H1 (cell line): ENCODE data around the gene BCL3. TPM values are rescaled to one million over a fixed set of nuclear protein-coding genes. Genes with fewer than 3 reads are reported as not detected.

Source experiments
- CTCF ChIA-PET: fragments of 300-600 bp; sonication (Branson Sonifier 250); formaldehyde crosslinking; loops from one replicate; lab custom pipeline; 2021; ENCODE audit not compliant: partially characterized antibody; lab: Charles Lee
- POLR2A ChIA-PET: fragments of 300-600 bp; sonication (Branson Sonifier 250); formaldehyde crosslinking; loops from one replicate; lab custom pipeline; 2021; ENCODE audit warnings: inconsistent platforms; ENCODE audit not compliant: partially characterized antibody; lab: Charles Lee
- DNase-seq, 2 experiments: peaks; one replicate each; pipeline versions ENCODE4 v3.0.0 to v3.0.0-alpha.2; 2010 to 2022; ENCODE audit warnings: low spot score in 2 of 2, low read depth in 1 of 2, mixed read lengths in 1 of 2
- FAIRE-seq: peaks from 2 replicates; lab custom pipeline; 2011; peaks lifted over from hg19 to GRCh38; lab: Jason Lieb, UNC
- H2AFZ ChIP-seq: 2 replicates; pipeline ENCODE4 v1.8.1; 2012; ENCODE audit warnings: low read length, inconsistent platforms
- H2AK5ac ChIP-seq: 2 replicates; pipeline ENCODE4 v1.6.1; 2013; ENCODE audit warnings: low read depth, low read length
- H2BK120ac ChIP-seq: replicated peaks from 2 replicates; pipeline ENCODE3; 2013; ENCODE audit warnings: low read depth, low read length, inconsistent platforms
- H2BK12ac ChIP-seq: 2 replicates; pipeline ENCODE4 v1.6.1; 2013; ENCODE audit warnings: low read depth, low read length
- H2BK15ac ChIP-seq: 2 replicates; pipeline ENCODE4 v1.6.1; 2013; ENCODE audit warnings: low read length
- H2BK20ac ChIP-seq: 2 replicates; pipeline ENCODE4 v1.6.1; 2013; ENCODE audit warnings: low read length
- H2BK5ac ChIP-seq: 2 replicates; pipeline ENCODE4 v1.6.1; 2013; ENCODE audit warnings: low read depth, low read length
- H3K14ac ChIP-seq: 2 replicates; pipeline ENCODE4 v1.6.1; 2013; ENCODE audit warnings: inconsistent platforms; ENCODE audit not compliant: insufficient read length
- H3K18ac ChIP-seq: 2 replicates; pipeline ENCODE4 v1.6.1; 2013; ENCODE audit warnings: low read length; ENCODE audit errors: extremely low read depth
- H3K23ac ChIP-seq: 2 replicates; pipeline ENCODE4 v1.6.1; 2013; ENCODE audit warnings: inconsistent platforms; ENCODE audit not compliant: insufficient read length
- H3K23me2 ChIP-seq: 2 replicates; pipeline ENCODE4 v1.6.1; 2013; ENCODE audit warnings: low read depth, low read length
- H3K27ac ChIP-seq: 2 replicates; pipeline ENCODE4 v1.6.1; 2011; ENCODE audit warnings: low read depth, low read length, inconsistent platforms
- H3K27me3 ChIP-seq, 4 experiments: replicated peaks in 1 of 4; 1 replicate in 1 of 4; 2 replicates in 3 of 4; pipeline versions ENCODE4 v1.6.1 to v1.8.1; 2011 to 2013; ENCODE audit warnings: low read length in 3 of 4, mild to moderate bottlenecking in 3 of 4, inconsistent platforms in 2 of 4, mixed read lengths in 2 of 4, moderate library complexity in 1 of 4; ENCODE audit not compliant: control insufficient read depth in 3 of 4, insufficient read depth in 3 of 4; ENCODE audit errors: extremely low read depth in 1 of 4
- H3K36me3 ChIP-seq, 4 experiments: 2 replicates each; pipeline versions ENCODE4 v1.6.1 to v1.8.1; 2011 to 2013; ENCODE audit warnings: mild to moderate bottlenecking in 4 of 4, low read length in 3 of 4, moderate library complexity in 2 of 4, control low read depth in 1 of 4, inconsistent platforms in 1 of 4; ENCODE audit not compliant: insufficient read depth in 4 of 4, control insufficient read depth in 2 of 4
- H3K4ac ChIP-seq: replicated peaks from 2 replicates; pipeline ENCODE3; 2013; ENCODE audit warnings: low read length, low read depth, mixed read lengths, inconsistent platforms; ENCODE audit not compliant: insufficient read length
- H3K4me1 ChIP-seq, 4 experiments: replicated peaks in 1 of 4; 1 replicate in 1 of 4; 2 replicates in 3 of 4; pipeline versions ENCODE4 v1.6.1 to v1.8.1; 2011 to 2013; ENCODE audit warnings: low read length in 3 of 4, inconsistent platforms in 2 of 4, mixed read lengths in 1 of 4; ENCODE audit not compliant: insufficient read depth in 4 of 4, control insufficient read depth in 3 of 4
- H3K4me2 ChIP-seq, 2 experiments: 2 replicates each; pipeline versions ENCODE4 v1.6.1 to v1.8.1; 2011 to 2013; ENCODE audit warnings: low read depth in 2 of 2, low read length in 2 of 2, control low read depth in 1 of 2, inconsistent platforms in 1 of 2, mild to moderate bottlenecking in 1 of 2; ENCODE audit not compliant: insufficient read depth in 1 of 2
- H3K4me3 ChIP-seq, 4 experiments: fragments of 200-600, 300-600 bp in 1 of 4; sonication (generic), shearing (Covaris generic), sonication (Bioruptor Twin) in 1 of 4; 2 replicates each; pipeline versions ENCODE4 v1.5.1 to v1.8.1; 2011 to 2016; ENCODE audit warnings: low read length in 4 of 4, low read depth in 3 of 4, control low read depth in 2 of 4, inconsistent platforms in 2 of 4, mild to moderate bottlenecking in 2 of 4, mixed read lengths in 1 of 4, moderate library complexity in 1 of 4; ENCODE audit not compliant: insufficient read depth in 2 of 4; ENCODE audit errors: extremely low read depth in 1 of 4
- H3K56ac ChIP-seq: replicated peaks from 2 replicates; pipeline ENCODE3; 2013; ENCODE audit warnings: low read depth, mild to moderate bottlenecking, mixed read lengths, low read length, inconsistent platforms; ENCODE audit not compliant: insufficient read length
- H3K79me1 ChIP-seq: 2 replicates; pipeline ENCODE4 v1.6.1; 2013; ENCODE audit warnings: low read depth, low read length, control low read depth
- H3K79me2 ChIP-seq, 2 experiments: 2 replicates each; pipeline versions ENCODE4 v1.6.1 to v1.8.1; 2012 to 2013; ENCODE audit warnings: low read length in 2 of 2, mild to moderate bottlenecking in 2 of 2, inconsistent platforms in 1 of 2; ENCODE audit not compliant: insufficient read depth in 2 of 2, control insufficient read depth in 1 of 2
- H3K9ac ChIP-seq, 4 experiments: replicated peaks in 1 of 4; 1 replicate in 1 of 4; 2 replicates in 3 of 4; pipeline versions ENCODE4 v1.6.1 to v1.8.1; 2011 to 2013; ENCODE audit warnings: low read depth in 3 of 4, low read length in 3 of 4, control low read depth in 2 of 4, mild to moderate bottlenecking in 2 of 4, moderate library complexity in 2 of 4, inconsistent platforms in 1 of 4; ENCODE audit errors: extremely low read depth in 1 of 4
- H3K9me3 ChIP-seq, 2 experiments: 2 replicates each; pipeline versions ENCODE4 v1.6.1 to v1.8.1; 2012 to 2013; ENCODE audit warnings: mild to moderate bottlenecking in 2 of 2, moderate library complexity in 2 of 2, control low read depth in 1 of 2, inconsistent platforms in 1 of 2, low read depth in 1 of 2, low read length in 1 of 2, mixed read lengths in 1 of 2; ENCODE audit not compliant: insufficient read depth in 2 of 2
- H4K20me1 ChIP-seq, 2 experiments: replicated peaks in 1 of 2; 2 replicates each; pipeline versions ENCODE3 to v1.8.1; 2011 to 2013; ENCODE audit warnings: inconsistent platforms in 2 of 2, low read length in 2 of 2, mild to moderate bottlenecking in 1 of 2; ENCODE audit not compliant: insufficient read depth in 2 of 2, control insufficient read depth in 1 of 2
- H4K5ac ChIP-seq: 2 replicates; pipeline ENCODE4 v1.6.1; 2013; ENCODE audit warnings: low read length, low read depth, mixed read lengths, inconsistent platforms; ENCODE audit not compliant: insufficient read length
- H4K8ac ChIP-seq: 2 replicates; pipeline ENCODE4 v1.8.0; 2013; ENCODE audit warnings: mild to moderate bottlenecking, moderate library complexity, low read length, inconsistent platforms; ENCODE audit not compliant: insufficient read depth; ENCODE audit errors: extremely low read depth
- H4K91ac ChIP-seq: replicated peaks from 2 replicates; pipeline ENCODE3; 2013; ENCODE audit warnings: low read length, mixed read lengths, inconsistent platforms; ENCODE audit not compliant: insufficient read length
- ASH2L ChIP-seq: fragments of 200-600, 300-600 bp; sonication (generic); IDR thresholded peaks from one replicate; pipeline ENCODE4 v1.7.1; 2017; ENCODE audit warnings: low read length
- EP300 ChIP-seq, 2 experiments: IDR thresholded peaks; 1 replicate in 1 of 2; 2 replicates in 1 of 2; pipeline ENCODE4 v1.6.1; 2011 to 2012; ENCODE audit warnings: low read depth in 2 of 2, low read length in 2 of 2, mild to moderate bottlenecking in 2 of 2, borderline replicate concordance in 1 of 2, inconsistent platforms in 1 of 2, moderate library complexity in 1 of 2
- KDM4A ChIP-seq: IDR thresholded peaks from one replicate; pipeline ENCODE4 v1.7.1; 2012; ENCODE audit warnings: low read depth, mild to moderate bottlenecking, moderate library complexity, low read length, inconsistent platforms; ENCODE audit not compliant: severe bottlenecking
- KDM5A ChIP-seq: fragments of 200-600 bp; IDR thresholded peaks from 2 replicates; pipeline ENCODE4 v1.7.1; 2012; ENCODE audit warnings: mild to moderate bottlenecking, low read length, inconsistent platforms, mixed read lengths
- NRF1 ChIP-seq: IDR thresholded peaks from 2 replicates; pipeline ENCODE4 v1.6.1; 2011; ENCODE audit warnings: mild to moderate bottlenecking, low read depth, low read length, improper control_type of control experiment
- RFX5 ChIP-seq: IDR thresholded peaks from 2 replicates; pipeline ENCODE4 v1.6.1; 2011; ENCODE audit warnings: low read depth, low read length, improper control_type of control experiment, borderline replicate concordance
- SP4 ChIP-seq: IDR thresholded peaks from 2 replicates; pipeline ENCODE4 v1.6.1; 2012; ENCODE audit warnings: low read length, inconsistent platforms
- SUZ12 ChIP-seq: fragments of 200-600 bp; sonication (generic); IDR thresholded peaks from 2 replicates; pipeline ENCODE4 v1.6.1; 2012; ENCODE audit warnings: mild to moderate bottlenecking, inconsistent platforms, low read length, moderate library complexity, mixed read lengths
- ZNF274 ChIP-seq: IDR thresholded peaks from 2 replicates; pipeline ENCODE4 v1.7.0; 2012; ENCODE audit warnings: low read length, borderline replicate concordance; ENCODE audit errors: extremely low read depth
- WGBS, 2 experiments: shearing (Covaris generic) in 1 of 2; methylation state at CpG; one replicate each; pipeline versions ENCODE4 v1.1.6 to v1.1.7; 2013 to 2015; ENCODE audit warnings: low lambda C conversion rate in 2 of 2, mixed read lengths in 2 of 2, inconsistent platforms in 1 of 2, low coverage in 1 of 2, missing lambda C conversion rate in 1 of 2; ENCODE audit not compliant: insufficient replicate concordance in 2 of 2, insufficient coverage in 1 of 2, insufficient read length in 1 of 2; ENCODE audit errors: extremely low coverage in 1 of 2, missing lambda C conversion rate in 1 of 2; 5-methylcytosine and 5-hydroxymethylcytosine counted together
- polyA plus RNA-seq, 7 experiments: library from polyadenylated mRNA; depleted of rRNA in 3 of 7; stranded (reverse) in 5 of 7; unstranded in 2 of 7; fragments of >200 nt in 5 of 7; fragments of 200-250 nt in 2 of 7; gene quantifications; 1 replicate in 5 of 7; 2 replicates in 1 of 7; 4 replicates in 1 of 7; pipeline versions ENCODE4 v1.2.1 to v1.2.3, GENCODE V29; 2011 to 2013; ENCODE audit warnings: missing spikeins in 2 of 7, mixed read lengths in 2 of 7
- total RNA-seq: library from RNA; stranded (reverse); fragmentation: NEBNext Ultra II Directional; extraction: Animal tissue kit (Norgen Biotek cat#: 25700); gene quantifications from 2 replicates; pipeline ENCODE4 v1.2.1, GENCODE V29; 2021

The BCL3 gene
- total and polyA plus RNA-seq, 2 of the 8 experiments (the other 6 are each of a cell fraction or from before 2014, with no cell fraction given): 0.88 to 2.4 TPM

GRCh38 chr19:44706506-44707236, 41.8 kb upstream of the BCL3 start:
- WGBS, 2 experiments: 84% methylated on average over 6 of the region's 6 CpGs; no CpG with 5 or more reads in 1 of the 2 experiments
- H3K14ac ChIP-seq: no peak overlapping the region
- H2BK5ac ChIP-seq: no peak overlapping the region
- no peak overlapping the region for H4K91ac ChIP-seq
- H3K9me3 ChIP-seq: no peaks in the 10 kb centered on the region
- H2AFZ ChIP-seq: no peak overlapping the region
- H3K23me2 ChIP-seq: no peaks in the 10 kb centered on the region; the same call in 1 of the 2 replicates
- H2BK15ac ChIP-seq: no peak overlapping the region
- no peak overlapping the region for H3K9ac ChIP-seq
- H3K23ac ChIP-seq: no peak overlapping the region
- H3K56ac ChIP-seq: no peak overlapping the region
- H3K27me3 ChIP-seq: 0 out of 7 replicates have a peak, but pooled peaks cover 0 to 2% (median 0%) of the 10 kb centered on the region in 4 experiments
- no peaks in the 10 kb centered on the region for H3K36me3 ChIP-seq
- H3K79me2 ChIP-seq: no peaks in the 10 kb centered on the region
- H4K5ac ChIP-seq: no peak overlapping the region
- FAIRE-seq (no peak), DNase-seq (no peak)
- H2BK12ac ChIP-seq: no peak overlapping the region
- no peak overlapping the region for H3K4ac ChIP-seq
- H3K4me3 ChIP-seq: no peak overlapping the region
- no peaks in the 10 kb centered on the region for H4K20me1 ChIP-seq
- no peak for TF ChIP-seq KDM4A
- no peak for TF ChIP-seq ZNF274
- TF ChIP-seq KDM5A: no peak
- TF ChIP-seq RFX5: no peak
- TF ChIP-seq SP4: no peak
- TF ChIP-seq EP300 (IDR thresholded peaks at IDR 0.05; ENCODE audit: borderline replicate concordance in 1 of 2, low read depth in 2 of 2, low read length in 2 of 2): no peak
- no peak for TF ChIP-seq ASH2L
- TF ChIP-seq NRF1: no peak
- no peak for TF ChIP-seq SUZ12
- no peak overlapping the region for H3K4me2 ChIP-seq
- H2BK20ac ChIP-seq: no peak overlapping the region
- ChIA-PET CTCF (interaction anchor here (0.6 to 1.9 kb wide), 11 partner anchors 9 to 77 kb away, joined by 3 to 6 read pairs (median 3); no protein-coding TSS in a partner anchor), POLR2A (no interaction called here)
- no peak overlapping the region for H4K8ac ChIP-seq
- no peaks in the 10 kb centered on the region for H3K79me1 ChIP-seq
- H3K27ac ChIP-seq: no peak overlapping the region
- no peak overlapping the region for H2BK120ac ChIP-seq
- H2AK5ac ChIP-seq: no peak overlapping the region
- no peak overlapping the region for H3K18ac ChIP-seq
- H3K4me1 ChIP-seq: no peaks in the 10 kb centered on the region; a peak in 1 of 7 replicates
